A549 treated with dexamethasone at 1 μM for 4 hours (cell line): ENCODE results near the gene PHC3. TPM values are rescaled to one million over a fixed set of nuclear protein-coding genes. Genes with fewer than 3 reads are reported as not detected.

Source experiments
- total RNA-seq: library from RNA; stranded (reverse); fragments of 200-300 nt; extraction: Qiagen RNA extraction; gene quantifications from 5 replicates; pipeline ENCODE4 v1.2.3, GENCODE V29; 2022

The PHC3 gene
- total RNA-seq, result 10.1 to 23.5 TPM (median 19.4 TPM) in 5 replicates

GRCh38 chr3:170180908-170181885 is at the start of gene PHC3:
TSS of gene PHC3 (minus strand) at chr3:170181733. CDS start at chr3:170181715, 18 bp downstream.

GRCh38 chr3:170221924-170222646 is 40.6 kb upstream of the PHC3 start, which contains the start of gene PRKCI:
TSS of gene PRKCI (plus strand) at chr3:170222424. CDS start at chr3:170222670, 246 bp downstream.

Other genes with a start within 250 kb of the PHC3 start
- 87.0 to 138 TPM (median 102 TPM) in 5 replicates for gene SEC62, start 214.9 kb downstream of the PHC3 start, total RNA-seq
- 0.90 to 1.8 TPM (median 1.7 TPM) in 5 replicates for gene GPR160, start 143.7 kb downstream of the PHC3 start, total RNA-seq
- gene PRKCI, start 40.7 kb upstream of the PHC3 start, total RNA-seq, result 15.0 to 19.4 TPM (median 17.2 TPM) in 5 replicates
- 23.5 to 40.8 TPM (median 35.1 TPM) in 5 replicates for gene SKIL, start 176.0 kb upstream of the PHC3 start, total RNA-seq
- 0.09 to 0.27 TPM (median 0.17 TPM) in 5 replicates for gene CLDN11, start 237.1 kb upstream of the PHC3 start, total RNA-seq